ENCODE results near the gene UNG. TPM values are rescaled to one million over a fixed set of nuclear protein-coding genes. Genes with fewer than 3 reads are reported as not detected.

The UNG gene
- total RNA-seq, 2 donors from 2014 or later, result 39.6 to 59.3 TPM

GRCh38 chr12:109088818-109089217 is 8.6 kb upstream of the UNG start:
- Histone ChIP-seq H3K4me3 (no peak overlapping the region), H3K27ac (no peak overlapping the region), H3K4me1 (replicated peaks) (no peaks in the 10 kb centered on the region), H3K36me3 (peaks cover 0 to 10% of the 10 kb centered on the region in 2 donors), H3K27me3 (replicated peaks; ENCODE audit: insufficient read depth) (no peaks in the 10 kb centered on the region), H3K9me3 (no peaks in the 10 kb centered on the region)
- TF ChIP-seq POLR2AphosphoS5 (IDR thresholded peaks at IDR 0.05) (no peak), CTCF (IDR thresholded peaks at IDR 0.05) (no peak), POLR2A (IDR thresholded peaks at IDR 0.05) (no peak)
- WGBS, result 81% methylated on average over 6 of the region's 6 CpGs
- intact Hi-C loops (cut with DNase I), result no loop called here
- DNase-seq (ENCODE audit: low spot score), result no peak

- no peak for DNase-seq (ENCODE audit: low spot score)
- Histone ChIP-seq H3K4me1 (replicated peaks) (no peaks in the 10 kb centered on the region), H3K9me3 (no peaks in the 10 kb centered on the region), H3K27me3 (replicated peaks; ENCODE audit: insufficient read depth) (no peaks in the 10 kb centered on the region), H3K4me3 (no peak overlapping the region), H3K27ac (no peak overlapping the region), H3K36me3 (peaks cover 0 to 10% of the 10 kb centered on the region in 2 donors)
- no peak for TF ChIP-seq CTCF (IDR thresholded peaks at IDR 0.05)
- no peak for TF ChIP-seq POLR2AphosphoS5 (IDR thresholded peaks at IDR 0.05)
- no peak for TF ChIP-seq POLR2A (IDR thresholded peaks at IDR 0.05)
- intact Hi-C loops (cut with DNase I), result loop anchor here (5.0 to 10.0 kb wide), 3 partner anchors 285 to 527 kb away; partner anchors contain the start of genes ISCU and SART3
- WGBS, result 69% methylated on average over 7 of the region's 7 CpGs
Observed at GRCh38 chr12:109089683-109090082, 7.7 kb upstream of the UNG start.

- no peaks in the 10 kb centered on the region for H3K36me3 ChIP-seq
- H3K27me3 ChIP-seq (replicated peaks; ENCODE audit: insufficient read depth), result no peaks in the 10 kb centered on the region
- peak overlapping the region; percentile 43 to 46 for H3K4me3 ChIP-seq
- H3K9me3 ChIP-seq, result no peaks in the 10 kb centered on the region
- WGBS, result 48% methylated on average over 6 of the region's 6 CpGs
- intact Hi-C loops (cut with DNase I), result loop anchor here (5.0 to 10.0 kb wide), 3 partner anchors 288 to 530 kb away; partner anchors contain the start of genes ISCU and SART3
- DNase-seq (ENCODE audit: low spot score), result no peak
- no peaks in the 10 kb centered on the region for H3K4me1 ChIP-seq (replicated peaks)
- H3K27ac ChIP-seq, result peak overlapping the region in 1 of 2 donors; percentile 55
- no peak for TF ChIP-seq POLR2AphosphoS5 (IDR thresholded peaks at IDR 0.05)
- no peak for TF ChIP-seq CTCF (IDR thresholded peaks at IDR 0.05)
- no peak for TF ChIP-seq POLR2A (IDR thresholded peaks at IDR 0.05)
Observed at GRCh38 chr12:109092497-109093021, 4.8 kb upstream of the UNG start.

- Histone ChIP-seq H3K36me3 (no peaks in the 10 kb centered on the region), H3K27ac (peak within 1 kb of the TSS in 1 of 2 donors; percentile 55), H3K27me3 (replicated peaks; ENCODE audit: insufficient read depth) (no peaks in the 10 kb centered on the region), H3K4me1 (replicated peaks) (no peaks in the 10 kb centered on the region), H3K4me3 (peak within 1 kb of the TSS; percentile 43 to 46), H3K9me3 (no peaks in the 10 kb centered on the region)
- WGBS, result 5% methylated on average over 45 of the region's 45 CpGs
- TF ChIP-seq POLR2A (IDR thresholded peaks at IDR 0.05), result no peak
- TF ChIP-seq POLR2AphosphoS5 (IDR thresholded peaks at IDR 0.05), result peak; percentile 95
- peak; percentile 94 to 99 (median 98) for TF ChIP-seq CTCF (IDR thresholded peaks at IDR 0.05)
- peak; percentile 89 for DNase-seq (ENCODE audit: low spot score)
- intact Hi-C loops (cut with DNase I), result loop anchor here (5.0 to 10.0 kb wide), 3 partner anchors 288 to 531 kb away; partner anchors contain the start of genes ISCU and SART3
Observed at GRCh38 chr12:109093022-109093918, 4.1 kb upstream of the UNG start, which contains the start of gene ALKBH2. Gene ALKBH2 (minus strand): TSS chr12:109093472. CDS start chr12:109092786, 686 bp downstream.
